ENCODE results near the gene VPS16. TPM values are rescaled to one million over a fixed set of nuclear protein-coding genes. Genes with fewer than 3 reads are reported as not detected.

Gene VPS16
- 24.8 and 29.0 TPM in 2 replicates for total RNA-seq

GRCh38 chr20:2840138-2840966, at the start of gene VPS16, which contains the start of gene PCED1A:
Gene VPS16, plus strand, starts transcription at chr20:2840745. Its CDS starts 30 bp downstream, at chr20:2840775.
Gene PCED1A, minus strand, starts transcription at chr20:2840655. Its CDS starts 743 bp downstream, at chr20:2839912.

GRCh38 chr20:2800521-2801285, 39.8 kb upstream of the VPS16 start, which contains the start of gene CPXM1:
Gene CPXM1, minus strand, starts transcription at chr20:2800627. Its CDS starts 55 bp downstream, at chr20:2800572.

GRCh38 chr20:2814587-2815051, 25.9 kb upstream of the VPS16 start, which contains the start of gene C20orf141:
Gene C20orf141, plus strand, starts transcription at chr20:2814987. Its CDS starts 198 bp downstream, at chr20:2815185.

GRCh38 chr20:2816030-2816582, 24.4 kb upstream of the VPS16 start, which contains the start of gene TMEM239:
Gene TMEM239, plus strand, starts transcription at chr20:2816364. Its CDS starts 191 bp downstream, at chr20:2816555.

GRCh38 chr20:2873010-2873746, 32.6 kb downstream of the VPS16 start, which contains the start of gene PTPRA:
Gene PTPRA, plus strand, starts transcription at chr20:2873481. Its CDS starts 90,797 bp downstream, at chr20:2964278.

Other genes with a start within 250 kb of the VPS16 start
- gene NOP56, start 188.1 kb upstream of the VPS16 start, total RNA-seq: 61.9 and 66.6 TPM in 2 replicates
- 66.7 and 72.4 TPM in 2 replicates for gene IDH3B, start 176.5 kb upstream of the VPS16 start, total RNA-seq
- 0.76 and 1.3 TPM in 2 replicates for gene EBF4, start 148.0 kb upstream of the VPS16 start, total RNA-seq
- 0.13 and 0.22 TPM in 2 replicates for gene CPXM1, start 40.1 kb upstream of the VPS16 start, total RNA-seq
- 0.32 TPM in 1 of 2 replicates, not detected in the other for gene C20orf141, start 25.8 kb upstream of the VPS16 start, total RNA-seq
- gene TMEM239, start 24.4 kb upstream of the VPS16 start, total RNA-seq: under 0.01 TPM in 1 of 2 replicates, not detected in the other
- gene PCED1A, start 90 bp upstream of the VPS16 start, total RNA-seq: 15.2 and 19.1 TPM in 2 replicates
- gene PTPRA, start 32.7 kb downstream of the VPS16 start, total RNA-seq: 55.6 and 56.3 TPM in 2 replicates
- gene GNRH2, start 202.9 kb downstream of the VPS16 start, total RNA-seq: 0.22 TPM in 1 of 2 replicates, not detected in the other
- gene MRPS26, start 205.3 kb downstream of the VPS16 start, total RNA-seq: 15.8 and 24.3 TPM in 2 replicates
- gene OXT, start 230.9 kb downstream of the VPS16 start, total RNA-seq: not detected in 2 replicates
- not detected in 2 replicates for gene AVP, start 244.0 kb downstream of the VPS16 start, total RNA-seq